Thoracic aorta endothelial cell (primary cell): ENCODE measurements around the gene ARMC9. TPM values are rescaled to one million over a fixed set of nuclear protein-coding genes. Genes with fewer than 3 reads are reported as not detected.

Source experiments
- small RNA-seq: library from RNA; depleted of rRNA; stranded (forward); fragments of <200 nt; gene quantifications from one replicate; pipeline ENCODE3, GENCODE V24; 2012
- total RNA-seq: library from RNA; depleted of rRNA; stranded (reverse); fragments of >200 nt; gene quantifications from 2 replicates; pipeline ENCODE4 v1.2.3, GENCODE V29; 2012

The ARMC9 gene
- 16.7 and 27.4 TPM in 2 replicates for total RNA-seq

GRCh38 chr2:231198291-231199173, at the start of gene ARMC9:
ARMC9 (plus strand) TSS chr2:231198631; CDS start chr2:231206239, 7,608 bp downstream.

GRCh38 chr2:231395188-231396057, 197.0 kb downstream of the ARMC9 start, which contains the start of gene B3GNT7:
B3GNT7 (plus strand) TSS chr2:231395710; CDS start chr2:231395804, 94 bp downstream.

Small RNA genes lying within 50 kb of the gene (small RNA-seq; reads per million reads assigned to genes)
- gene AC018738.1 (3.1 reads per million, percentile 66 among the genes with 10 or more reads in this experiment), gene MIR4777 (not detected)

Other genes with a start within 250 kb of the ARMC9 start
- not detected in 2 replicates for gene SPATA3, start 202.5 kb upstream of the ARMC9 start, total RNA-seq
- gene C2orf72, start 161.1 kb upstream of the ARMC9 start, total RNA-seq, result under 0.01 TPM in 1 of 2 replicates, not detected in the other
- gene PSMD1, start 141.8 kb upstream of the ARMC9 start, total RNA-seq, result 215 and 221 TPM in 2 replicates
- 0.07 and 1.9 TPM in 2 replicates for gene HTR2B, start 73.6 kb upstream of the ARMC9 start, total RNA-seq
- gene B3GNT7, start 197.1 kb downstream of the ARMC9 start, total RNA-seq, result 0.13 and 0.50 TPM in 2 replicates